H7 (cell line): ENCODE data around the gene NXPH1. TPM values are rescaled to one million over a fixed set of nuclear protein-coding genes. Genes with fewer than 3 reads are reported as not detected.

ENCODE experiments used
- DNase-seq: peaks from one replicate; pipeline ENCODE4 v3.0.0; 2012
- H3K27me3 ChIP-seq: 2 replicates; pipeline ENCODE4 v1.6.0; 2011; ENCODE audit warnings: mild to moderate bottlenecking, low read length; ENCODE audit not compliant: control insufficient read depth, insufficient read depth
- H3K36me3 ChIP-seq: replicated peaks from 2 replicates; pipeline ENCODE4 v1.5.1; 2011; ENCODE audit warnings: low read length; ENCODE audit not compliant: control insufficient read depth, insufficient read depth
- H3K4me3 ChIP-seq: 2 replicates; pipeline ENCODE4 v1.5.1; 2011; ENCODE audit warnings: low read depth, mild to moderate bottlenecking, control low read depth, low read length, moderate library complexity; ENCODE audit not compliant: insufficient read depth
- total RNA-seq: library from RNA; depleted of rRNA; stranded (reverse); fragments of >200 nt; shearing (Covaris generic); gene quantifications from 2 replicates; pipeline ENCODE4 v1.2.3, GENCODE V29; 2014; rRNA removed

The NXPH1 gene
- total RNA-seq, 1 experiment from 2014 or later, result 0.10 TPM

- Histone ChIP-seq H3K27me3 (no peaks in the 10 kb centered on the region), H3K4me3 (no peak overlapping the region), H3K36me3 (no peaks in the 10 kb centered on the region)
- DNase-seq, result no peak
Observed at GRCh38 chr7:8783229-8783628, 349.8 kb downstream of the NXPH1 start.

GRCh38 chr7:8785081-8785480, 351.7 kb downstream of the NXPH1 start:
- H3K36me3 ChIP-seq, result no peaks in the 10 kb centered on the region
- H3K4me3 ChIP-seq, result no peak overlapping the region
- H3K27me3 ChIP-seq, result no peaks in the 10 kb centered on the region
- no peak for DNase-seq

GRCh38 chr7:8800986-8801385, 367.6 kb downstream of the NXPH1 start:
- H3K36me3 ChIP-seq, result no peaks in the 10 kb centered on the region
- H3K27me3 ChIP-seq, result no peaks in the 10 kb centered on the region
- DNase-seq, result no peak
- H3K4me3 ChIP-seq, result no peak overlapping the region

Other genes with a start within 250 kb of the NXPH1 start
- 5.4 and 11.8 TPM in 2 replicates for gene ICA1, start 171.4 kb upstream of the NXPH1 start, total RNA-seq